ENCODE data around the gene FYN.

DNA sequence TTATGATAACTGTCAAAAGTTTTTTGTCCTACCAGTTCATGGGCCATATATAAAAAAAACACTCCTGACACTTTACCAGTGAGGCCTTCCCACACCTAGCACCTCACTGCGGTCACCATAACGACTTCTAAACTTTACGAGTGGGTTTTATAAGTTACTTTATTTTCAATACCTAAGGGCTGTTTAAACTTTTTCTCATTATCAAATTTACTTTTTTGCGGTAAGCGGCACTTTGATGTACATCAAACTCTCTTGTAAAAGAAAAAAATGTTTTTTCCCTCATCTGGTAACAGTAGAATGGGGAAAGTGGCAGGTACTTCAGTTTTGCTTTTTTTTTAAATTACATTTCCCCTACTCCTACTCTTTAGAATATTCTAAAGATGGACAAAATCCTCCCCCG is 36.2 kb downstream of the FYN start:
- TF ChIP-seq POLR2A (IDR thresholded peaks at IDR 0.05; ENCODE audit: low read length), result no peak
- no peak for TF ChIP-seq CTCF (IDR thresholded peaks at IDR 0.05)
- TF ChIP-seq RAD21 (conservative IDR thresholded peaks at IDR 0.05 in 1 of 2, IDR thresholded peaks at IDR 0.05 in 1 of 2), result no peak
- TF ChIP-seq MAX (IDR thresholded peaks at IDR 0.05), result no peak
- TF ChIP-seq CEBPB (IDR thresholded peaks at IDR 0.05), result no peak
- no peak for TF ChIP-seq RNF2 (IDR thresholded peaks at IDR 0.05; ENCODE audit: borderline replicate concordance, low read depth)
- TF ChIP-seq CHD4 (IDR thresholded peaks at IDR 0.05; ENCODE audit: borderline replicate concordance), result no peak
- TF ChIP-seq MAFK (IDR thresholded peaks at IDR 0.05; ENCODE audit: partially characterized antibody), result no peak
